Activated CD4-positive, CD25-positive, alpha-beta regulatory T cell (primary cell): Measurements from ENCODE around the gene UNC13C.

Experiments used
- DNase-seq, 4 experiments: peaks; one replicate each; lab custom pipeline; 2025; lab: John Stamatoyannopoulos, UW

Gene UNC13C

GRCh38 chr15:54660356-54660755 lies 682.1 kb downstream of the UNC13C start:
- no peak for DNase-seq

DNA sequence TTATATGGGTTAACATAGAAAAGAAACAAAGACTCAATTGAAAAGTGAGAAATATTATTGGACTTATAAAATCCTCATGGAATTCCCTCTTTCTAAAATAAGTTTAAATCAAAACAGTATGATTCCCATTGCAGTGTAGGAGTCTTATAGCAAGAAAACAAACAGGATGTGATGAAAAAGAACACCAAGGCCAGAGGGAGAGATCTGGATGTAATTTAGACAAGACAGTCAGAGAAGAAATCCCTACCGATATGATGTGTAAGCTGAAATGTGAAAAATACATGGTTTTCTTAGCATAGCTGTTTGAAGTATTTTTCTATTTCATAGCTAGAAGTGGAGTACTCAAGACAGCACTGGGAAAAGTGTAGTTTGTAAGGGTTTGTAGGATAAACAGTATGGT lies 697.0 kb downstream of the UNC13C start:
- no peak for DNase-seq

DNA sequence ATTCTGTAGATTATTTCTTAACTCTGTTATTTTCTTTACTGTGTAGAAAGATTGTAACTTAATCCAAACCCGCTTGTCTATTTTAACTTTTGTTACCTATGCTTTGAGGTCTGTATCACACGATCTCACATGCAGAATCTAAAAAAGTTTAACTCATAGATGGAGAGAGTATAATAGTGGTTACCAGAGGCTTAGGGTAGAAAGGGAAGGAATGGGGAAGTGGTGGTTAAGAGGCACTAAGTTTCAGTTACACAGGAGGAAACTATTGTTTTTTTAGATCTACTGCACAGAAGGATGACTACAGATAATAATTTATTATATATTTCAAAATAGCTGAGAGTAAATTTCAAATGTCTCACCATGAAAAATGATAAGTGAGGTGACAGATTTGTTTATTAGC lies 703.3 kb downstream of the UNC13C start:
- DNase-seq, result no peak
